ENCODE results near the gene SRRM5.
A peak's percentile ranks its signal among the peaks of the same experiment; 100 is the strongest.
"Not testable (repeated sequence)": the region's sequence is repeated elsewhere in the genome, so short reads cannot be mapped to it uniquely, and the experiment has no call there.

SRRM5 gene, protein sequence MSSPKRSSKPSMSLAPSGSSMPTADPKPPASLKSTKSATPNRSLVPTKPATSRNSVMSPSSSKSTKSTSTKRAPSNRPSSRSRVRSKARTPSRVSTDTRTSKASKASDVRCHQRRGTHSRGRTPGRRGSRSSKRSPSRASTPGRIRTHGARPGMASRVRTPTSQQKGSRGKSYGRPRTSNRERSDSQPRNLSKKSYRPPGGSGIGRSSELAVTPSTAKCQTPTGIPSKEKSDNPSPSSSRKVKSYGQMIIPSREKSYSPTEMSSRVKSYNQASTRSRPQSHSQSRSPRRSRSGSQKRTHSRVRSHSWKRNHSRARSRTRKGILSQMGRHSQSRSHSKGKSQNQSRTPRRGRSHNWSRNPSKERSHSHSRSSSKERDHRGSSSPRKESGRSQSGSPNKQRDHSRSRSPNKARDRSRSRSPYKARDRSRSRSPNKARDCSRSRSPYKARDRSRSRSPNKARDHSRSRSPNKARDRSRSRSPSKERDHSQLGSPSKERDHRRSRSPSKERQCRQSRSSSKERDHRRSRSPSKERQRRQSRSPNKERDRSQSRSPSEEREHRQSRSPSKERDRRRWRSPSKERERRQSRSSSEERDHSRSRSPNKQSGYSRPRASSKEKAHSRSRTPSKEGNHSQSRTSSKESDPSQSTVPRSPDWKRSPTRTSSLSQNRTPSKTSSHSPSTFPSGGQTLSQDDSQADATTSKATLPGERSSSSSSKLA

DNA sequence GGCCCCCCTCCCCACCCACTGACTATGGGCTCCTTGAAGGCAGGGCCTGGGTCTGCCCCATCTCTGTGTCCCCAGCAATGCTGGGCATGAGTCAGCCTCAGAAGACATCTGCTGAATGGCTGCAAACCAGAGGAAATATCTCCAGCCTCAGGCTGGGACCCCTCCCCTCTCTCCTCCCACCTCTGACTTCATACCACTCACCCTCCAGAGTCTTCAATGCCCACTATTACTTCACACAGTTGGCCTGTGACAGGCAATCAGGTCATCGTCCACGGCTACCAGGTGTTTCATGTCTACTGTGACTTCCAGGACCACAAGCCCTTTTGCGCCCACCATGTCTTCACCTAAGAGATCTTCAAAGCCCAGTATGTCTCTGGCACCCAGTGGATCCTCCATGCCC lies at the start of gene SRRM5:
SRRM5 (plus strand) TSS at position 301 of the 400 bp plus-strand sequence; CDS start at position 335, 34 bp downstream.
- no peak for DNase-seq (ENCODE audit: low read depth in 4 of 4, low spot score in 1 of 4)

DNA sequence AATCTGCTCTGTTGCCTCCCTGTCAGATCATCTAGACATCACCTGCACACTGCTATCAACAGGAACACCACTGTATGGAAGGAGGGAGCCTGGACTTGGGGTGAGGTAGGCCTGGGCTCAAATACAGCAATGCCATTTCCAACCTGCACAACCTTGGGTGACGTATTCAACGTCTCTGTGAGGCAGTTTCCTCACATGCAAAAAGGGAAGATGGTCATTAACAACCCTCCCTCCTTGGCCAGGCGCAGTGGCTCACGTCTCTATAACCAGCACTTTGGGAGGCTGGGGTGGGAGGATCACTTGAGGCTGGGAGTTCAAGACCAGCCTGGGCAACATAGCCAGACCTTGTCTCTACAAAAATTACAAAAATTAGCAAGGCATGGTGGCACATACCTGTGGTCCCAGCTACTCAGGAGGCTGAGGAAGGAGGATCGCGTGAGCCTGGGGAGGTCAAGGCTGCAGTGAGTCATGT lies 49.6 kb upstream of the SRRM5 start:
- DNase-seq (ENCODE audit: low read depth in 4 of 4, low spot score in 1 of 4), result peak in 1 of 4 experiments; percentile 43

DNA sequence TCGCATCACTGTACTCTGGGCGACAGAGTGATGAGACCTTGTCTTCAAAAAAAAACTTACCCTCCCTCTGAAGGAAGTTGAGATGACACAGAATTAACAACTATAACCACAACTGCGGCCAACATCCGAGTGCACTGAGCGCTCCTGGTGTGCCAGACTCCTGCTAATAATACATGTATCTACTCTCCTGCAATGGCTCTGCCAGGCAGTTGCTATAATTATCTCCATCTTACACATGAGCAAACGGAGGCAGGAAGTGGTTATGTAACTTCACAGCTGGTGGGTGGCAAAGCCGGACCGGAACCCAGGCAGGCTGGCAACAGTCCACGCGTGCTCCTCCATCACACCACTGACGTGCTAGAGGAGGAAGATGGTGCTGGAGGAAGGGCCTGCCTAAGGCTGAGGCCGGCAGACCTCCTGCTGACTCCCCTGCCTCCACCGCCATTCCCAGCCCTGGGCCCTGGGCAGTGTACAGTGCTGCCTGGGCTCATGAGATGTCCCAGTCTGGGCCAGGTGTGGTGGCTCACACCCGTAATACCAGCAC lies 49.1 kb upstream of the SRRM5 start:
- DNase-seq (ENCODE audit: low read depth in 4 of 4, low spot score in 1 of 4), result peak in 3 of 4 experiments; percentile 27 to 43 (median 39)

DNA sequence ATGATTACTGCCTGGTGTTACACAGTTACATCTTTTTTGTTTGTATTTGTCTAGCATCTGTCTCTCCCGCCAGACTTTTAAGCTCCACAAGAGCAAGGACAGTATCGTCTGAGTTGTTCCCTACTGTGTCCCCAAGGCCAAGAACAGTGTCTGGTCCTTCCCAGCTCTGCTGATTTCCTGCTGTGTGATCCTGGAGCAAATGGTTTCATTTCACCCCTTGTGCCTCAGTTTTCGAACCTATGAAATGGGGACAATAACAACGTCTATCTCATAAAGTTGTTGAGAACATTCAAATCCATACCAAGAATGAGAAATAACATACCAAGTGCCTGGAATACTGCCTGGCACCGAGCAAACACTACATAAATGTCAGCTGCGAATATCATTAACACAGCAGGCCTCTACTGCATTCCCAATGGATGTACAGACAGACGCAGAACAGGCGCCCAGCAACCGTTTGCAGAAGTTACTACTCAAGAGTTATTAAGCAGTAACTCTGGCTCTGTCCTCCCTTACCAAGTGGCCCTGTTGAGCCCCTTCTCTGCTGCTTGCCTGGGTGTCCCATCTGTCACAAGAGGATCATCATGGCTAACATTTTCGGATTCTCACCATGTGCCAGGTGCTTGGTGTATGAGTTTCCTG lies 48.0 kb upstream of the SRRM5 start:
- DNase-seq (ENCODE audit: low read depth in 4 of 4, low spot score in 1 of 4), result no peak

DNA sequence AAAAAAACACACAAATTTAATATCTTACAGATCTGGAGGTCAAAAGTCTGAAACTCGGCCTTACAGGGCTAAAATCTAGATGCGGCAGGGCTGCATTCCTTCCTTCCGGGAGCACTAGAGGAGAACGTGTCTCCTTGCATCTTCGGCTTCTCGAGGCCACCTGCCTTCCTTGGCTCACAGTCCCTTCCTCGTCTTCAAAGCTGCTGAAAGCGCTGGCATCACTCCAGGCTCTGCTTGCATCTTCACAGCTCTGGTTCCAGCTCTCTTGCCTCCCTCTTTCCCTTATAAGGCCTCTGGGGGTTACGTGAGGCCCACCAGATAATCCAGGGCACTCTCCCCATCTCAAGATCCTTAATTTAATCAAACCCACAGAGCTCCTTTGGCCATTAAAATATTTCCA lies 47.1 kb upstream of the SRRM5 start:
- DNase-seq (ENCODE audit: low read depth in 4 of 4, low spot score in 1 of 4), result no peak

DNA sequence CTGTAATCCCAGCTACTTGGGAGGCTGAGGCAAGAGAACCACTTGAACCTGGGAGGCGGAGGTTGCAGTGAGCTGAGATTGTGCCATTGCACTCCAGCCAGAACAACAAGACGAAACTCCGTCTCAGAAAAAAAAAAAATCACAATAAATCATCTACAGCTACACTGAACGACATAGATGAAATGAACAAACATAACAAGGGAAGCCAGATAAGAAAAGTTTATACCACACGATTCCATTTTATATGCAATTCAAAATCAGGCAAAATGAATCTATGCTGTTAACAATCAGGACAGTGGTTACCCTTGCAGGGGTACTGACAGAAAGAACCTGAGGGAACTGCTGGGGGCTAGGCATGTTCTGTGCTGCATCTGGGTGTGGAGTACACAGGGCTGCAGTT lies 42.2 kb upstream of the SRRM5 start:
- no peak for DNase-seq (ENCODE audit: low read depth in 4 of 4, low spot score in 1 of 4)

DNA sequence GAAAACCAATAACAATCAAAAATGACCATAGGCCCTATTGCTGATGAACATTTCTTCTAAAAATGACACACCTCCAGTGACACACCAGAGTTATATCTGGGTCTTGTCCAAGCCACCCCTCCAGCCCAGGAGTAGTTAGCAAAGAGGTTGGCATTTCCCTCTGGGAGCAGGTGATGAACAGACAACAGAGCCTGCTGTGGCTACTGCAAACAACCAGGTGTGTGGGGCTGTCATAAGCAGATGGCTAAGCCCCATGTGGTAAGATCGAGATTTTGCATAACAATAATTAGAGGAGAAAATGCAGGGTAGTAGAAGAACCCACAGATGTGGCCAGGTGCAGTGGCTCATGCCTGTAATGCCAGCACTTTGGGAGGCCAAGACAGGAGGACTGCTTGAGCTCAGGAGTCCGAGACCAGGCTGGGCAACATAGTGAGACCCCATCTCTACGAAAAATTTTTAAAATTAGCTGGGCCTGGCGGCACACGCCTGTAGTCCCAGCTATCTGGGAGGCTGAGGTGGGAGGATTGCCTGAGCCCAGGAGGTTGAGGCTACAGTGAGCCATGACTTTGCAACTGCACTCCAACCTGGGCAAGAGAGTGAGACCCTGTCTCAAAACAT lies 41.6 kb upstream of the SRRM5 start:
- no peak for DNase-seq (ENCODE audit: low read depth in 4 of 4, low spot score in 1 of 4)

DNA sequence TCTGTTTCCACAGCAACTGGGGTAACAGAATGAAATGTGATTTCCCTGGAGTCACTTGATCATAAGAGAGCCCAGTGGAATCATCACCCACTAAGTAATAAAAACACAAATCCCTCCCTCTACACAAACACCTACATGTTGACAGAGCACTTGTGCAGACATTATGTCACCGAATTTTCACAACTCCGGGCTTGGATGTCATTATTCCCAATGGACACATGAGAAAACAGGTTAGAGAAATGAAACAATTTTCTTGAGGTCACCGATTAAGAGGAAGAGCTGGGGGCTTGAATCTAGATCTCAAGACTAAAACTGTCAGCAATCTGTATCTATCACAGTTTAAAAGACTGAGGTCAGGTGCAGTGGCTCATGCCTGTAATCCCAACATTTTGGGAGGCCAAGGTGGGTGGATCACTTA lies 39.7 kb upstream of the SRRM5 start:
- no peak for DNase-seq (ENCODE audit: low read depth in 4 of 4, low spot score in 1 of 4)

DNA sequence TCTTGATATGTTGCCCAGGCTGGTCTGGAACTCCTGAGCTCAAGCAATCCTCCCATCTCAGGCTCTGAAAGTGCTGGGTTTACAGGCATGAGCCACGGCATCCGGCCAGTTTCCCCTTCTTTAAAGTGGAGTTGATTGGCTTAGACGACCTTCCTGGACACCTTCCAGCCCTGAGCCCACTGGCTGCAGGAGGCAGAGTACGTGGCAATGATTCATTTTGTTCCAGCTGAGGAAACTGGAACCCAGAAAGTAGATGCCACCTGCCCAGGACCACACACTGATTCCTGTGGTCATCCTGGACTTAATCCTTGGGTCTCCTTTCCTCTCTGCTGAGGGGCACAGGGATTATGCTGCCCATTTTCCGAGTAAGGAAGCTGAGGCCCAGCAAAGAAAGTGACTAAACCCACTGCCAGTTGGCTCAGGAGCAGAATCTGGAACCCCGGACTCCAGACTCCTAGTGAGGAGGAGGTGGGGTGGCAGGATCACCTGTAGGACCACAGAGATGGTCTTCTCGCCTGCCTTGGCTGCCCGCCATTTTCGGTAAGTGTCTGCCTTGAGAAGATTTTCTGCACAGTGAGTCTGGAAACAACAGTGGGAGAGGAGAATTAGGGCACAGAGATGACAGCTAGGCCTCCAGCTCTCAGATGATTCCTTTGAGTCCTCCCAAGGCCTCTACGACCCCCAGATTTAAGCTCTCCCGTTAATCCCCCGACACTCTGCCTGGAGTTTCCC lies 37.3 kb upstream of the SRRM5 start:
- no peak for DNase-seq (ENCODE audit: low read depth in 4 of 4, low spot score in 1 of 4)

DNA sequence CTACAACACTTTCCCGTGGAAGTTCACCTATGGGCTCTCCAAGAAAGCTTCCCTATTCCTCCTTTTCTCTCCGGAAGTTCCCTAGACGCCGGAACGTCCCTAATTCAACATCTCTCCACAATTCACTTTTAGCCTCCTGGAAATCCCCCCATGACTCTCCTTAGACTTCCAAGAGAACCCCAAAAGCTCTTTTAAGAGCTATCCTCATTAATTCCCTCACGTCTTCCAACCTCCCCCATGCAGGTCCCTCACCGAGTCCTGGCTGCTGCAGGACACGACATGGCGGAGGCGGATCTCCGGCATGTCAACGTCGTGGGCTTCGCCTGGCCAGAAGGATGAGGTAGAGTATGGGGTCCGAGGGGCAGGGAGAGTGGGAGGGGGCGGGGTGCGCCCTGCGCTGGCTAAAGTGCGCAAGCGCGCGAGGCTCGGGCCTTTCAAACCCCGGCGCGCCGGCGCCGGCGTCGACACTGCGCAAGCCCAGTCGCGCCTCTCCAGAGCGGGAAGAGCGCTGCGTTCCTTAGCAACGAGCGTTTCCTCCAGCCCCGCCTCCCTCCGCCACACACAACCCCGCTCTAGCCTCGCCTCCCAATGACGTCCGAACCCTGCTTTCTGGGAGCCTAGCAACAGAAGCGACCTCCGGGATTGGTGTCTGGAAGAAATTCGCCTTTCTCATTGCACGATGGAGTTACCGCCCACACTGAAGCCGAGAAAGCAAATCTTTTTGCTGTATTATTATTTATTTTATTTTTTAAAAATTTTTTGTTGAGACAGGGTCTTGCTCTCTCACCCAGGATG lies 36.5 kb upstream of the SRRM5 start, which contains the start of the genes PINLYP and XRCC1:
PINLYP (plus strand) TSS at position 646 of the 795 bp plus-strand sequence. CDS start 1,391 bp downstream, outside the sequence.
XRCC1 (minus strand) TSS at position 372 of the 795 bp plus-strand sequence; CDS start at position 303, 69 bp downstream.
- DNase-seq (ENCODE audit: low read depth in 4 of 4, low spot score in 1 of 4), result peak; percentile 82 to 97 (median 93)

DNA sequence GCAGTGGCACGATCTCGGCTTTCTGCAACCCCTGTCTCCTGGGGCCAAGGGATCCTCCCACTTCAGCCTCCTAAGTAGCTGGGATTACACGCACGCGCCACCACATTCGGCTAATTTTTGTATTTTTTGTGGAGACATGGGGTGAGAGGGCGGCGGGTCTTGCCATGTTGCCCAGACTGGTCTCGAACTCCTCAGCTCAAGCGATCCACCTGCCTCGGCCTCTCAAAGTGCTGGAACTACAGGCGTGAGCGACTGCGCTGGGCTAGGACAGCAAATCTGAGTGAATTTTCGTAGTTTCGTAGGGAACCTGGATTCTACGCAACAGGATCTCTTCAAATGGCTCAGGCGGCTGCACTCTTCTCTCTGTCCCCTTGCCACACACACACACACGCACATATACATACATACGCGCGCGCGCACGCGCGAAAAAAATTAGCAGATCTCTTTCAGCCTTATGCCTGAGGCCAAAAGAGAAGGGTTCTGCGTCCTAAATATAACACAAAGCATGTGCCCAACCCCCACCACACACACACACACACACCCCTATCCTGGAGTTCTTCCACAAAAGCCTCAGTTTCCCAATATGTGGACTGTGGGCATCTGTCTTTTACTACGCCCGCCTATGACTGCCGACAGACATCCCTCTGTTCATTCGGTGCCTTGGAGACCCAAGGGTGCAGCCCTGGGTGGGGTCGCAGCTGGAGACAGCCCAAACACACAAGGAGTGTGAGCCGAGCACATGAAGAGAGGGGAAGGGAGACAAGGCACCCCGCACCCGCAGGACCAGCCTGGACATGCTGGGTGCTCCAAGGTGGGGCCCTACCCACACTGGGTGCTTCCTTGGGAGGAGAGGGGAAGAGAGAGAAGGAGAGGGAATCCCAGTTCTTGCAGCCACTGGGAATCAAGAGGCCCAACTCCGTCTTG lies 35.7 kb upstream of the SRRM5 start:
- DNase-seq (ENCODE audit: low read depth in 4 of 4, low spot score in 1 of 4), result no peak

DNA sequence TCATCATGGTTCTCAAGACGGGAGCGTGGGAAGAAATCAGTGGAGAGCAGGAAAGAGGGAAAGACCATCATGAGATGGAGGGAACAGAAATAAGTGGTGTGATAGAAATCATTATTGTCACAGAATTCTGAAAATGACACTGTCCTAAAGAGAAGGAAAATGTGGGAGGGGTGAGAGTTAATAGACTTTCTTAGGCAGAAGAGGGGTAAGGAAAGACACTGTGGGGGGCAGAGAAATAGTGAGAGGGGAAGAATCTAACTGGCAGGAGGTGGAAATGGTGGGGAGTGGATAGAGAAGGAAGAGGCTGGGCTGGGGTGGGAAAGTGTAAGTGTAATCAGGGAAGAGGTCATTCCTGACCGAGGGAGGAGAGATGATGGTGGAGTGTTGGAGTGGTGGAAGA lies 33.1 kb upstream of the SRRM5 start:
- no peak for DNase-seq (ENCODE audit: low read depth in 4 of 4, low spot score in 1 of 4)

DNA sequence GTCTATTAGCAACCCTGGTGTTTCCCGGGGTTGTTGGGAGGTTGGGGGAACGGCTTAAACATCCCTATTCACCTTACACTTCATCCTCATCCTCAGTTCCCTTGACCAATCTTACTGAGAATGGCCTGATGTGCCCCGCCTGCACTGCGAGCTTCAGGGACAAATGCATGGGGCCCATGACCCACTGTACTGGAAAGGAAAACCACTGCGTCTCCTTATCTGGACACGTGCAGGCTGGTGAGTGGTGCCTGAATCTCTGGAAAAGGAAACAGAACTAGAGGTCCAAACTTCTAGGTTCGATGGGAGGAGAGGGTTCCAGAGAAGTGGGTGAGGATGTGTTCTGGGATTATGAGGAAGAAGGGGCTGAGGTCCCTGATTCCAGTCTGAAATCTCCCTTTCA lies 30.4 kb upstream of the SRRM5 start:
- no peak for DNase-seq (ENCODE audit: low read depth in 4 of 4, low spot score in 1 of 4)

DNA sequence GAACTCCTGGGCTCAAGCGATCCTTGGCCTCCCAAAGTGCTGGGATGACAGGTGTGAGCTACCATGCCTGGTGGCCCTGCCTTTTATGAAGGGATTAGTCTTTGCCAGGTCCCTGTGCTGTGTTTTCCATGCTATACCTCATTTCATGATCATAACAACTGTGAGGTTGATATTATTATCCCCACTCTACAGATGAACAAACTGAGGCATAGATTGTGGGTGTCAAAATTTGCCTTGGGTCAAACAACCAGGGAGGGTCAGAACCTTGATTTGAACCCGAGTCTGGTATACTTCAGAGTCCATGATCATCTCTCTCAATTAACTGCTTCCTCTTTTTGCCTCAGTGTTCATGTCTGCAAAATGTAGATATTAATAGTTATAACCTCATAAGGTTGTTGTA lies 29.4 kb upstream of the SRRM5 start:
- DNase-seq (ENCODE audit: low read depth in 4 of 4, low spot score in 1 of 4), result no peak

DNA sequence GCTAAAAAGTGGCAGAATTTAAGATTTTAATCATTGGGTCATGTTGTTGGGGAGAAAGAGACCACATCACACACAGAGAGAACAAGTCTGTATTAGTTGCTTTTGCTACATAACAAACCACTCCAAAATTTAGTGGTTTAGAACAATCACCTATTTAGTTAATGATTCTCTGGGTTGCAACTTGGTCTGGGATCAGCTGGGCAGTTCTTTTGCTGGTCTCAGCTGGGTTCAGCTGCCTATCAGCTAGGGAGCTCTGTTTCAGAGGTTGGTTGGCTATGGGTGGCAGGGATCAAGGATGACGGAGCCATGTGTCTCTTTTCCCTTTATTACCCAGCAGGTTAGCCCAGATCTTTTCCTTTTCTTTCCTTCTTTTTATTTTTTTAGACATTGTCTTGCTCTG lies 27.4 kb upstream of the SRRM5 start:
- DNase-seq (ENCODE audit: low read depth in 4 of 4, low spot score in 1 of 4), result no peak

DNA sequence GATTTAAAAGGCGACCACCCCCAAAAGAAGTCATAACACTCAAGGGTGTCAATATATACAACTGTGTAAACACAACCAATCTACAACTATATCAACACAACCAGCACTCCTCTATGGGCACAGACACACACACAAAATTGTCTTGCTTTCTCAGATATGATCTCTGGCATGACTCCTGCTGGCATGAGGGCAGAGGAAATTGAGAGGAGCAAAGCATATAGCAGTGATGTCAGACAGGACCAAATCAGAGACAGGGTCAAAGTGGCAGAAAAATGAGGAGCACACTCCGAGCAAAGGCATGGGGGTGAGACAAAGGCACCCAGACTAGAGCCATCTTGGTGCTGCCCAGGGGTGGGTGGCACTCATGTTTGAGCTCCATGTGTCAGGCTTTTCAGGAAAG lies 25.5 kb upstream of the SRRM5 start:
- no peak for DNase-seq (ENCODE audit: low read depth in 4 of 4, low spot score in 1 of 4)

DNA sequence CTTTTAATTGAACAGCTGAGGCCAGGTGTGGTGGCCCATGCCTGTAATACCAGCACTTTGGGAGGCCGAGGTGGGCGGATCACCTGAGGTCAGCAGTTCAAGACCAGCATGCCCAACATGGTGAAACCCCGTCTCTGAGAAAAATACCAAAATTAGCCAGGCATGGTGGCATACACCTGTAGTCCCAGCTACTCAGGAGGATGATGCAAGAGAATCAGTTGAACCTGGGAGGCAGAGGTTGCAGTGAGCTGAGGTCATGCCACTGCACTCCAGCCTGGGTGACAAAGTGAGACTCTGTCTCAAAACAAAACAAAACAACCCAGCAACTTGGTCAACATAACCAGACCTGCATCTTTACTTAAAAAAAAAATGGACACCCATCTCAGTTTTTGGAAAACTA lies 24.9 kb upstream of the SRRM5 start:
- not testable (repeated sequence) for DNase-seq (ENCODE audit: low read depth in 4 of 4, low spot score in 1 of 4)

DNA sequence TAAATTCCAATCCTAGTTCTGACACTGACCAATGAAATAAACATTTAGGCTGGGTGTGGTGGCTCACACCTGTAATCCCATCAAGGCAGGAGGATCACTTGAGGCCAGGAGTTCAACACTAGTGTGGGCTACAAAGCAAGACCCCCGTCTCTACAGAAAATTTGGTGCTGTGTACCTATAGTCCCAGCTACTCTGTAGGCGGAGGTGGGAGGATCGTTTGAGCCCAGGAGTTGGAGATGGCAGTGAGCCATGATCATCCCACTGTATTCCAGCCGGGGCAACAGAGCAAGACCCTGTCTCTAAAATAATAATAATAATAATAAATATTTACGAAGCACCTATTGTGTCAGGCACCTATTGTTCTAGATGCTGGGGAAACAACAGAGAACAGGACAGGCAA lies 22.6 kb upstream of the SRRM5 start:
- no peak for DNase-seq (ENCODE audit: low read depth in 4 of 4, low spot score in 1 of 4)

Data from stimulated activated CD4-positive, alpha-beta T cell treated with anti-CD3 and anti-CD28 coated beads, Interleukin-1b, Interleukin-23, amount 100 ng/mL, for 24 hours (primary cell).